ENCODE data around the gene UBTD2. TPM values are rescaled to one million over a fixed set of nuclear protein-coding genes. Genes with fewer than 3 reads are reported as not detected.

The UBTD2 gene
- total RNA-seq = 26.2 and 30.2 TPM in 2 replicates

GRCh38 chr5:172283020-172283861 lies at the start of gene UBTD2:
TSS of gene UBTD2 (minus strand) at chr5:172283764. CDS start at chr5:172283665, 99 bp downstream.

GRCh38 chr5:172193872-172194271 lies 89.7 kb downstream of the UBTD2 start, which contains the start of gene EFCAB9:
TSS of gene EFCAB9 (plus strand) at chr5:172194172. CDS start at chr5:172194173, 1 bp downstream.

DNA sequence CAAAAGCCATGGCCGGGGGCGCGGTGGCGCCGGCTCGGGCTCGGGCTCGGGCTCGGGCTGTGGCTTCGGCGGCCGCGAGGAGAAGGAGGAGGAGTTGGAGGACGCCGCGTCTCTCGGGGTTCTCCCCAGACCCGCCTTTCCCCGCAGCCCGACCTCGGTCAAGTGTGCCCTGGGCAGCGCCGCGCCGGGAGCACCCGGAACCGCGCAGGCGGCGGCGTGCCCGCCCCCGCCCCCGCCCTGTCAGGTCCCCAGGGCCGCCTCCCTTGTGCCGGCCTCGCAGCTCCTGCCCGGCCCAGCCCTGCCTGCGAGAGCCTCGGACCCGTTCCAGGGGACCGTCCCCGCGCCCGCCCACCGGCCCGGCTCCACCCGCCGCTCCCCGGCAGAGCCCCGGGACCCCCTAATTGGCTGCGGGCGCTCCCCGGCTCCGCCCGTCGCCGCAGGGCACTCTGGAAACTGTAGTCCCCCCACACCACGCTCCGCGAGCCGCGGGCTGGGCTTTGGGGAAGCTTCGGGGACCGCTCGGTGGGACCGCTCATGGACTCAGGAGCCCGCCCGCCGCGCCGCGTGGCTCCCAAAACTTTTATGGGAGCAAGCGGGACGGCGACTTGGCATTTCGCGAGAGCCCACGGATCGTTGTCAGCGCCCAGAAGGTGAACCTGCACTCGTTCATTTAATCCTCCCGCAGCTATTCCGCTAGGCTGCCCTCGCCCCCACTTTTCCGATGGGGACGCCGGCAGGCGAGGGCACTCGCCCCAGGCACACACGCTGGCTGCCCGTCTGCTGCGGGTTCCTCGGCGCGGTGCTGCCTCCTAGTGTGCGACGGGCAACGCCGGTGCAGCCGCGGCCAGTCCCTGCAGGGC lies 95.3 kb downstream of the UBTD2 start, which contains the start of gene STK10:
TSS of gene STK10 (minus strand) at position 192 of the 860 bp plus-strand sequence. CDS start at position 10, 182 bp downstream.

Small RNA genes lying within 50 kb of the gene (small RNA-seq; reads per million reads assigned to genes)
- not detected for gene RF00191

Other genes starting within 250 kb of the UBTD2 start
- 49.2 and 57.3 TPM in 2 replicates for gene STK10, start 95.5 kb downstream of the UBTD2 start, total RNA-seq
- not detected in 2 replicates for gene EFCAB9, start 89.6 kb downstream of the UBTD2 start, total RNA-seq
- gene SH3PXD2B, start 170.8 kb upstream of the UBTD2 start, total RNA-seq = 33.8 and 36.3 TPM in 2 replicates